H9 (cell line): Measurements from ENCODE around the gene TRPM5. TPM values are rescaled to one million over a fixed set of nuclear protein-coding genes. Genes with fewer than 3 reads are reported as not detected.

Source experiments
- DNase-seq: peaks from one replicate; pipeline ENCODE4 v3.0.0-alpha.2; 2017
- H2AFZ ChIP-seq: one replicate; pipeline ENCODE4 v1.6.1; 2013; ENCODE audit warnings: mild to moderate bottlenecking, low read length, control low read depth, moderate library complexity
- H2AK5ac ChIP-seq: 2 replicates; pipeline ENCODE4 v1.6.1; 2013; ENCODE audit warnings: low read length, control low read depth, mixed read lengths; ENCODE audit not compliant: insufficient read length
- H2BK120ac ChIP-seq: one replicate; pipeline ENCODE4 v1.6.1; 2013; ENCODE audit warnings: low read depth, mild to moderate bottlenecking, low read length, control low read depth, inconsistent platforms; ENCODE audit not compliant: poor library complexity, severe bottlenecking
- H2BK12ac ChIP-seq: 2 replicates; pipeline ENCODE4 v1.6.1; 2013; ENCODE audit warnings: low read length, control low read depth, mixed read lengths, low read depth; ENCODE audit not compliant: insufficient read length
- H2BK15ac ChIP-seq: 2 replicates; pipeline ENCODE4 v1.6.1; 2013; ENCODE audit warnings: low read depth, low read length, control low read depth
- H2BK20ac ChIP-seq: one replicate; pipeline ENCODE4 v1.6.1; 2013; ENCODE audit warnings: low read depth, mild to moderate bottlenecking, low read length, control low read depth, inconsistent platforms; ENCODE audit not compliant: poor library complexity, severe bottlenecking
- H2BK5ac ChIP-seq: 2 replicates; pipeline ENCODE4 v1.6.1; 2013; ENCODE audit warnings: low read length, control low read depth, mixed read lengths; ENCODE audit not compliant: insufficient read length
- H3K14ac ChIP-seq: 2 replicates; pipeline ENCODE4 v1.6.1; 2013; ENCODE audit warnings: low read length, control low read depth; ENCODE audit not compliant: insufficient read depth
- H3K18ac ChIP-seq: 2 replicates; pipeline ENCODE4 v1.6.1; 2013; ENCODE audit warnings: low read depth, mild to moderate bottlenecking, mixed read lengths, low read length, control low read depth; ENCODE audit not compliant: insufficient read length
- H3K23ac ChIP-seq: 2 replicates; pipeline ENCODE4 v1.6.1; 2013; ENCODE audit warnings: low read length, control low read depth, mixed read lengths, low read depth; ENCODE audit not compliant: insufficient read length
- H3K23me2 ChIP-seq: 2 replicates; pipeline ENCODE4 v1.6.1; 2013; ENCODE audit warnings: low read depth, mild to moderate bottlenecking, mixed read lengths, low read length, control low read depth; ENCODE audit not compliant: insufficient read length, poor library complexity, severe bottlenecking
- H3K27ac ChIP-seq: 2 replicates; pipeline ENCODE4 v1.5.1; 2013; ENCODE audit warnings: low read length, control low read depth, mixed read lengths, low read depth; ENCODE audit not compliant: insufficient read length
- H3K27me3 ChIP-seq: 2 replicates; pipeline ENCODE4 v1.6.1; 2013; ENCODE audit warnings: low read length, control low read depth, inconsistent platforms; ENCODE audit not compliant: insufficient read depth
- H3K4ac ChIP-seq: 2 replicates; pipeline ENCODE4 v1.6.1; 2013; ENCODE audit warnings: low read depth, mild to moderate bottlenecking, control low read depth, inconsistent platforms, low read length, moderate library complexity
- H3K4me1 ChIP-seq: 2 replicates; pipeline ENCODE4 v1.6.1; 2013; ENCODE audit warnings: low read length, control low read depth, inconsistent platforms; ENCODE audit not compliant: insufficient read depth
- H3K4me2 ChIP-seq: 2 replicates; pipeline ENCODE4 v1.6.1; 2013; ENCODE audit warnings: low read length, control low read depth, mixed read lengths; ENCODE audit not compliant: insufficient read length, insufficient read depth
- H3K56ac ChIP-seq: 2 replicates; pipeline ENCODE4 v1.6.1; 2013; ENCODE audit warnings: low read depth, mild to moderate bottlenecking, mixed read lengths, low read length, control low read depth; ENCODE audit not compliant: insufficient read length
- H3K79me1 ChIP-seq: 2 replicates; pipeline ENCODE4 v1.6.1; 2013; ENCODE audit warnings: low read depth, mild to moderate bottlenecking, moderate library complexity, low read length, control low read depth, inconsistent platforms; ENCODE audit not compliant: insufficient read depth, poor library complexity, severe bottlenecking
- H3K79me2 ChIP-seq: 2 replicates; pipeline ENCODE4 v1.6.1; 2013; ENCODE audit warnings: low read length, control low read depth, inconsistent platforms; ENCODE audit not compliant: insufficient read depth
- H3K9ac ChIP-seq: 2 replicates; pipeline ENCODE4 v1.6.1; 2013; ENCODE audit warnings: low read length, control low read depth, mixed read lengths; ENCODE audit not compliant: insufficient read length; ENCODE audit errors: extremely low read depth
- H3K9me3 ChIP-seq: one replicate; pipeline ENCODE4 v1.6.1; 2013; ENCODE audit warnings: low read depth, low read length, inconsistent platforms; ENCODE audit not compliant: control insufficient read depth
- H3T11ph ChIP-seq: one replicate; pipeline ENCODE4 v1.6.1; 2013; ENCODE audit warnings: mild to moderate bottlenecking, low read length, control low read depth, inconsistent platforms
- H4K20me1 ChIP-seq: one replicate; pipeline ENCODE4 v1.6.1; 2013; ENCODE audit not compliant: control insufficient read depth, insufficient read length, insufficient read depth
- H4K5ac ChIP-seq: 2 replicates; pipeline ENCODE4 v1.6.1; 2013; ENCODE audit warnings: low read depth, mild to moderate bottlenecking, mixed read lengths, low read length, control low read depth; ENCODE audit not compliant: insufficient read length
- H4K8ac ChIP-seq: replicated peaks from 2 replicates; pipeline ENCODE4 v1.6.1; 2013; ENCODE audit warnings: low read length, control low read depth, mixed read lengths, low read depth; ENCODE audit not compliant: insufficient read length
- H4K91ac ChIP-seq: 2 replicates; pipeline ENCODE4 v1.6.1; 2013; ENCODE audit warnings: low read depth, mild to moderate bottlenecking, moderate library complexity, mixed read lengths, low read length, control low read depth; ENCODE audit not compliant: insufficient read length
- H3K27ac Mint-ChIP-seq, 3 experiments: 2 replicates in 2 of 3; 3 replicates in 1 of 3; pipeline ENCODE4 v1.8.0; 2020 to 2021; ENCODE audit warnings: mixed read lengths in 3 of 3, mild to moderate bottlenecking in 1 of 3, moderate library complexity in 1 of 3
- H3K27me3 Mint-ChIP-seq: 2 replicates; pipeline ENCODE4 v1.8.0; 2021; ENCODE audit warnings: low read depth, mild to moderate bottlenecking, moderate library complexity, mixed read lengths
- H3K36me3 Mint-ChIP-seq, 3 experiments: 2 replicates in 2 of 3; 3 replicates in 1 of 3; pipeline ENCODE4 v1.8.0; 2020 to 2021; ENCODE audit warnings: low read depth in 3 of 3, mixed read lengths in 3 of 3; ENCODE audit not compliant: insufficient read depth in 1 of 3
- H3K4me1 Mint-ChIP-seq, 2 experiments: 2 replicates each; pipeline ENCODE4 v1.8.0; 2020; ENCODE audit warnings: mixed read lengths in 2 of 2
- H3K4me3 Mint-ChIP-seq, 2 experiments: 2 replicates in 1 of 2; 3 replicates in 1 of 2; pipeline ENCODE4 v1.8.0; 2020 to 2021; ENCODE audit warnings: mild to moderate bottlenecking in 2 of 2, mixed read lengths in 2 of 2, moderate library complexity in 1 of 2
- H3K9me3 Mint-ChIP-seq, 2 experiments: 2 replicates in 1 of 2; 3 replicates in 1 of 2; pipeline ENCODE4 v1.8.0; 2020; ENCODE audit warnings: mild to moderate bottlenecking in 2 of 2, mixed read lengths in 2 of 2, moderate library complexity in 1 of 2
- WGBS: extraction: QIAGEN DNeasy Blood & Tissue Kit; methylation state at CpG from one replicate; pipeline ENCODE4 v1.1.7; 2013; ENCODE audit warnings: missing lambda C conversion rate, low lambda C conversion rate, mixed read lengths; ENCODE audit not compliant: insufficient read length; ENCODE audit errors: extremely low coverage; 5-methylcytosine and 5-hydroxymethylcytosine counted together
- total RNA-seq: library from RNA; stranded (reverse); gene quantifications from 2 replicates; pipeline ENCODE4 v1.2.1, GENCODE V29; 2021
- TF ChIP-seq, protein P1 (sequence below): fragments of 200-600 bp; sonication (generic); conservative IDR thresholded peaks from 3 replicates; pipeline ENCODE4 v1.8.0; 2021; ENCODE audit warnings: antibody characterized with exemption, mild to moderate bottlenecking

The TRPM5 gene
- total RNA-seq, 1 experiment from 2014 or later = 0.09 TPM

GRCh38 chr11:2440646-2441045 lies 3.7 kb downstream of the TRPM5 start:
- Histone ChIP-seq H3K4me2 (no peak overlapping the region), H3K79me2 (no peaks in the 10 kb centered on the region), H3K23me2 (peaks cover 4% of the 10 kb centered on the region), H3K9ac (no peak overlapping the region), H4K5ac (no peak overlapping the region), H3T11ph (no peak overlapping the region), H4K20me1 (no peaks in the 10 kb centered on the region), H3K9me3 (no peaks in the 10 kb centered on the region), H3K27ac (no peak overlapping the region), H3K14ac (no peak overlapping the region), H3K4ac (no peak overlapping the region), H2BK20ac (no peak overlapping the region), H2BK120ac (no peak overlapping the region), H4K91ac (no peak overlapping the region), H4K8ac (no peak overlapping the region), H2AFZ (no peak overlapping the region), H2BK15ac (no peak overlapping the region), H3K23ac (no peak overlapping the region), H2BK12ac (no peak overlapping the region), H3K27me3 (peaks cover 7% of the 10 kb centered on the region; the same call in 1 of the 2 replicates), H3K4me1 (no peaks in the 10 kb centered on the region), H3K79me1 (no peaks in the 10 kb centered on the region), H2AK5ac (no peak overlapping the region), H3K56ac (no peak overlapping the region), H3K18ac (no peak overlapping the region), H2BK5ac (no peak overlapping the region)
- Mint-ChIP-seq H3K4me1 (peaks cover 0 to 3% of the 10 kb centered on the region in 2 experiments; a peak in 2 of 4 replicates), H3K9me3 (peaks cover 3 to 10% of the 10 kb centered on the region in 2 experiments; a peak in 3 of 5 replicates), H3K27me3 (peaks cover 81% of the 10 kb centered on the region), H3K36me3 (no peaks in the 10 kb centered on the region), H3K27ac (no peak overlapping the region), H3K4me3 (no peak overlapping the region)
- DNase-seq = no peak
- WGBS = no CpG with 5 or more reads among the region's 8 CpGs
- TF ChIP-seq, protein P1, sequence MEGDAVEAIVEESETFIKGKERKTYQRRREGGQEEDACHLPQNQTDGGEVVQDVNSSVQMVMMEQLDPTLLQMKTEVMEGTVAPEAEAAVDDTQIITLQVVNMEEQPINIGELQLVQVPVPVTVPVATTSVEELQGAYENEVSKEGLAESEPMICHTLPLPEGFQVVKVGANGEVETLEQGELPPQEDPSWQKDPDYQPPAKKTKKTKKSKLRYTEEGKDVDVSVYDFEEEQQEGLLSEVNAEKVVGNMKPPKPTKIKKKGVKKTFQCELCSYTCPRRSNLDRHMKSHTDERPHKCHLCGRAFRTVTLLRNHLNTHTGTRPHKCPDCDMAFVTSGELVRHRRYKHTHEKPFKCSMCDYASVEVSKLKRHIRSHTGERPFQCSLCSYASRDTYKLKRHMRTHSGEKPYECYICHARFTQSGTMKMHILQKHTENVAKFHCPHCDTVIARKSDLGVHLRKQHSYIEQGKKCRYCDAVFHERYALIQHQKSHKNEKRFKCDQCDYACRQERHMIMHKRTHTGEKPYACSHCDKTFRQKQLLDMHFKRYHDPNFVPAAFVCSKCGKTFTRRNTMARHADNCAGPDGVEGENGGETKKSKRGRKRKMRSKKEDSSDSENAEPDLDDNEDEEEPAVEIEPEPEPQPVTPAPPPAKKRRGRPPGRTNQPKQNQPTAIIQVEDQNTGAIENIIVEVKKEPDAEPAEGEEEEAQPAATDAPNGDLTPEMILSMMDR = no peak
